NCI-H460 (cell line): ENCODE measurements around the gene ARL8B. TPM values are rescaled to one million over a fixed set of nuclear protein-coding genes. Genes with fewer than 3 reads are reported as not detected.
"Not testable (repeated sequence)": the region's sequence is repeated elsewhere in the genome, so short reads cannot be mapped to it uniquely, and the experiment has no call there.

Experiments
- DNase-seq: peaks from one replicate; pipeline ENCODE4 v3.0.0-alpha.2; 2016; ENCODE audit warnings: low read depth; ENCODE audit errors: extremely low read depth
- polyA plus RNA-seq: library from polyadenylated mRNA; depleted of rRNA; stranded (reverse); fragments of >200 nt; gene quantifications from 2 replicates; pipeline ENCODE4 v1.2.3, GENCODE V29; 2014; cell fraction: nucleus; rRNA removed
- total RNA-seq: library from RNA; depleted of rRNA; stranded (reverse); fragments of >200 nt; shearing (Covaris generic); gene quantifications from 2 replicates; pipeline ENCODE4 v1.2.3, GENCODE V29; 2014; rRNA removed

The ARL8B gene
- 37.0 and 37.4 TPM in 2 replicates for total RNA-seq
- 28.7 and 29.6 TPM in 2 replicates for polyA plus RNA-seq

DNA sequence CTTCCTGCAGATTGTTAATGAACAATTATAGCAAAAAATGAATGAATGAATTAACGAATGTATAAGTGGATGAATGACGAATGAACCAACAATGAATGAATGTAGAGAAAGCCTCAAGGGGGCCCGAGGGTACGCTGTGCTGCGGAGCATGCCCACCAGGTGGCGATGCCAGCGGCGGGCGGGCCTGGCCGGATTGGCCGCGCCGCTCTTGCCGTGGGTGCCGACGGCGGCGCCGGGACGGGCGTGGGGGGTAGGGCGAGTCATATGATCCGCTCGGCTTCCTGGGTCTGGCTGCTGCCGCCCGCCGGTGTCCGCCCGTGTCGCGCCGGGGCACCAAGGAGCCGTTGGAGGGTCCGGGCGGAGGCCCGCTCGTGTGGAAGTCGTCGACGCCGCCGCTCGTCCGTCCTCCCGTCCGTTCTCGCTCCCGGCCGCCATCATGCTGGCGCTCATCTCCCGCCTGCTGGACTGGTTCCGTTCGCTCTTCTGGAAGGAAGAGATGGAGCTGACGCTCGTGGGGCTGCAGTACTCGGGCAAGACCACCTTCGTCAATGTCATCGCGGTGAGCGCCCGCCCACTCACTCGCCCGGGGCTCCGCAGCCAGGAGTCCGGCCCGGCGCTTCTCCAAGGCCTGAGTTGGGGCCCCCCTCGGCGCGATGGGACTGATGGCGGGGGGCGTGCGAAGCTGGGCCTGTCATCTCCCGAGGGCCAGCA lies at the start of gene ARL8B:
Gene ARL8B (plus strand): TSS at position 263 of the 711 bp plus-strand sequence. CDS start 174 bp downstream, at position 437.
- DNase-seq: peak; percentile 72

GRCh38 chr3:5073374-5074085 lies 48.6 kb upstream of the ARL8B start:
- DNase-seq: no peak

GRCh38 chr3:5078151-5078550 lies 43.9 kb upstream of the ARL8B start:
- no peak for DNase-seq

DNA sequence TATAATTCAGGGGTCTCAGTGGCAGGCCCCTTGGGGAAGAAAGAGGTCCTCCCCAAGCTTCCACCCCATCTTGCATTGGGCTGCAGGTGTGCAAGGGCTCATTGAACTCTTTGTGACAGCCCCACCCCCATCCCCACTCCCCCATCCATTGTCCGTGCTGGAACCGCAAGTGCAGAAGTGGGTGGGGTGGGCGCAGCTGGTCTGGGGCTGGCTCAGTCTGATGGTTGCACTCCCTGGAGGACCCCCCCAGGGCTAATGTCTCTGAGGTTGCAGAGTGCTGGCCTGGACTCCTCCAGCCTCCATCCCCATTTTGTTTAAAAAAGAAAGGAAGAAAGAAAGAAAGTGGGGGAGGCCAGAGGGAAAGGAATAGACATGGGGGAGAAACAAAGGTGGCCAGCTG lies 42.3 kb upstream of the ARL8B start:
- DNase-seq: no peak

DNA sequence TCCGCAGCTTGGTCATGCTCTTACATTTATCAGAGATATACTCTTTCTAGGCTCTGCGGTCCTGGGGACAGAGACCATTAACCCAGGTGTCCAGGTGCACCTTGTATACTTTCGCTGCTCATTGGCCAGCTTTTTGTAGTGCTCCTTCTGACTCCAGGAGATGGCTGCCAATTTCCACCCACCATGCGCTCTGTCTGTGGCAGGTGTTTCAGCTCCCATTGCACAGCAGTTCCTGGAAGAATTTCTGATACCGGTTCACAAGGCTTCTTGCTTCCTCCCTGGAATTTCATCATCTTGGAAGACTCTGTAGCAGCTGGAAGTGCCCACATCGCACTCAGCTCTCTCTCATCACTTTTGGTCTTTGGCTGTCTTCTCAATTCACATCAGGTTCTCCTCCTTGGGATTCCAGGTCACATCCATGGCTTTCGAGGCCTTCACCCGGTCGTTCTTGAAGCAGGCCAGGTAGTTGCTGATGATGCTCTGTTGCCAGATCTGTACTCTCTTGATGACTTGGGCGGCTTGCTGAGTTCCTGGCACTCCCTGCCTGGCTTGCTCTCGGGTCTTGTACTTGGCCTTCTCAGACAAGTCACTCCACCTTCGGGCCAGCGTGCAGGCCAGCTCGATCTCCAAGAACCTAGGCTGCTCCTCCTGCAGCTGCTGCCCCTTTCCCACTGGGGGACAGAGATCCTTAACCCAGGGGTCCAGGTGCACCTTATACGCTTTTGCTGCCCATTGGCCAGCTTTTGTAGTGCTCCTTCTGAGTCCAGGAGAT lies 41.1 kb upstream of the ARL8B start:
- DNase-seq: no peak

DNA sequence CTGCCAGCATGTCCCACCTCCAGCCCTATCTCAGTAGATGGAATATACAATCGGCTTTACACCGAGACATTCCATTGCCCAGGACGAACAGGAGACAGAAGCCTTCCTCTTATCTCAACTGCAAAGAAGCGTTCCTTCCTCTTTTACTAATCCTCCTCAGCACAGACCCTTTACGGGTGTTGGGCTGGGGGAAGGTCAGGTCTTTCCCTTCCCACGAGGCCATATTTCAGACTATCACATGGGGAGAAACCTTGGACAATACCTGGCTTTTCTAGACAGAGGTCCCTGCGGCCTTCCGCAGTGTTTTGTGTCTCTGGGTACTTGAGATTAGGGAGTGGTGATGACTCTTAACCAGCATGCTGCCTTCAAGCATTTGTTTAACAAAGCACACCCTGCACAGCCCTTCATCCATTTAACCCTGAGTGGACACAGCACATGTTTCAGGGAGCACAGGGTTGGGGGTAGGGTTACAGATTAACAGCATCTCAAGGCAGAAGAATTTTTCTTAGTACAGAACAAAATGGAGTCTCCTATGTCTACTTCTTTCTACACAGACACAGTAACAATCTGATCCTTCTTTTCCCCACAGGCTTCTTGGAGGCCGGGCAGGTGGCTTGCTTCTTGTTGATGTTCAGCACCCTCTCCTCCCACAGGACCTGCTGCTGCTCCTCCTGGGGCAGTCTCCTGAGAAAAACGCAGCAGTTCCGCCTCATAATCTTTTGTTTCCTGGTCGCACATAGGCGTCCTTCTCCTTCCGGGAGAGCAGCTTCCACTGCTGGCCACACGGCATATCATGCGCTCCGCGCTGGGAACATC lies 39.9 kb upstream of the ARL8B start:
- DNase-seq: not testable (repeated sequence)

DNA sequence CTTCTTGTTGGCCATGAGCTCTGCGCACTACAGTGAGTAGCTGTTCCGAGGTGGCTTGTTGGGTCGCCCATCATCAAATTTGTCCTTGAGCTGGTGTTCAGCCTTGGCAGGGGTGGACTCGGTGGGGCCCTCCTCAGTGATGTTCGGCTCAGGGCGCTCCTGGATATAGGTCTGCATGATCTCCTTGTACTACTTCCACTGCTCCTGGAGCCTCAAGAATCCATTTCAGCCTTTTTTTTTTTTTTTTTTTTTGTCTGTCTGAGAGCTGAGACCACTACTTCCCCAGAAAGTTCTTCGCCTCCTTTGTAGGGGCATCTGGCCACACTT lies 39.3 kb upstream of the ARL8B start:
- DNase-seq: no peak

- no peak for DNase-seq
Measured at GRCh38 chr3:5084224-5084623, 37.9 kb upstream of the ARL8B start.

- no peak for DNase-seq
Measured at GRCh38 chr3:5086708-5087107, 35.4 kb upstream of the ARL8B start.

DNA sequence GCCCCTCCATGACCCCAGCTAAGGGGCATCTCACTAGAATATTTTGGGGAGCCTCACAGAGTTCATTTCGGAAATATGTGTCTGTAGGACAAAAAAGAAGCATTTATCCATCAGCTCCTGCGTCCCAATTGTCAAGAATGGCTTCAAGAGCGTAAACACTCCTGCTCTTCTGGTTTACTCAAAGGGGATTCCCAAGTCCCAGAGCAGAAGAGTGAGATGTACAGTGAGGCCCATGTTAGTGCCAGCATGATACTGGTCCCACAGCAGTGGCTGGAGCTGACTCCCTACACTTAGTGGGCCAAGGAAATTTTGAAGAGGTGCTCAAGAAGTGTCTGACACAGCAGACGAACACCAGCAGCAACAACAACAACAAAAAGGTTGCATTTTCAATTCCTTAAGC lies 34.9 kb upstream of the ARL8B start:
- no peak for DNase-seq

DNA sequence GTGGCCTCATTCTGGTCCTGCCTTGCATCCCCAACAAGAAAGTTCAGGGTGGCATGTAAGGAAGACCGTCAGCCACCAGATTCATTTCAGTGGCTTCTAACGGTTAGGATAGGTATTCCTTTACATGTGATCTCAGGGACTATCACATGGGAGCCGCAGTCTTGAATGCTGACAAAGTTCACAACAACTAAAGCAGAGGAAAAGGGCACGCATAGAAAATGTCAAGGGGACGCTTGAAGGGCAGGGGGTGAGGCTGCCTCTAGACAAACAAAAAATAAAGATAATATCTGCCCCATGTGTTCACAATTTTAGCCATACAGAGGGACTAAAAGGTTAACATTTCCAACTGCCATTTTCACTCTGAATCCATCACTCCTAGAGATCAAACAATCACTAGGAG lies 31.9 kb upstream of the ARL8B start:
- DNase-seq: no peak

- DNase-seq: no peak
Measured at GRCh38 chr3:5092018-5092417, 30.1 kb upstream of the ARL8B start.

GRCh38 chr3:5093731-5094130 lies 28.4 kb upstream of the ARL8B start:
- DNase-seq: no peak

DNA sequence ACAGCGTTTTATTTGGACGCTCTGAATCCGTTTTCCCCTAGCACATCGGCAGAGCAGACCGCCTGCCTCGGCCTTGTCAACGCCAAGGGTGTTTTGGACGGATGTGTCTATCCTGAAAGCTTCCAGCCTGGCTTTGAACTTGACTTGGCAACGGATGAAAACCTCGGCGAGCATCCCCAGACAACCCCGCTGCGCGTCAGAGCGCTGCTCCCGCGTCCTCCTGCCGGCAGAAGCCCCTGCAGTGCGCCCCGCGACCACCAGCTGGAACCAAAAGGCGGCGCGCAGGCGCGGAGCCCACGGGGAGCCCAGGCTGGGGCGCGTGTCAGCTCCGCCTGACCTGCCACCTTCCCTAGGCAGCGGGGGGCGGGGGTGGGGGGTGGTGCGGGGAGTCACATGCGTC lies 26.2 kb upstream of the ARL8B start:
- no peak for DNase-seq

- no peak for DNase-seq
Measured at GRCh38 chr3:5096336-5097008, 25.6 kb upstream of the ARL8B start.

DNA sequence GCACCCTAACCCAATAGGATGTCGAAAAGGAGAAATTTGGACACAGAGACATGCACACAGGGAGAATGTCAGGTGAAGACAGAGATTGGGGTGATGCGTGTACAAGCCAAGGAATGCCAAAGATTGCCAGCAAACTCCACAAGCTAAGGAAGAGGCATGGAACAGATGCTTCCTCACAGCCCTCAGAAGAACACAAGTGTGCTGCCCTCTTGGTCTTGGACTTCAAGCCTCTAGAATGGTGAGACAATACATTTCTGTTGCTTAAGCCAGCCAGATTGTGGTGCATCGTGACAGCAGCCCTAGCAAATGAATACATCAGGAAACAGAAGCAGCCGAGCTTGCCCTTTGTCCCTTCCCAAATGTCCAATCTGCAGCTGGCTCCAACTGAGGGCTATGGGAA lies 23.7 kb upstream of the ARL8B start:
- no peak for DNase-seq

DNA sequence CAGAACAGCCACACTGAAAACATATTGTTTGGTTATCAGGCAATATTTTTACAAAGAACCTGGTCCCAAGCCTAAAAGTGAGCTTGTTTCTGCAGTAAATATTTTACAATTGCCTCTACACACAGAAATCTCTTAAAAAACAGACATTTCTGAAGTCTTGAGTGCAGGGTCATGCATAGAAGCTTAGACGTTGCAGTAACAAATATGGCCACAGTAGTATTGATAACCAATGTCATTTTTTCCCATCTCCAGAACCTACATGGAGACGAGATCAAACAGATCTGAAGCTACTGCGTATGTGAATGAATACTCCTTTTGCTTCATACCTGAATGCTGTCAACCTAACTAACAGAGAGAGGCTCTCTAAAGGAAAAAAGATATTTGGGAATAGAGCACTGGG lies 19.6 kb upstream of the ARL8B start:
- DNase-seq: no peak

DNA sequence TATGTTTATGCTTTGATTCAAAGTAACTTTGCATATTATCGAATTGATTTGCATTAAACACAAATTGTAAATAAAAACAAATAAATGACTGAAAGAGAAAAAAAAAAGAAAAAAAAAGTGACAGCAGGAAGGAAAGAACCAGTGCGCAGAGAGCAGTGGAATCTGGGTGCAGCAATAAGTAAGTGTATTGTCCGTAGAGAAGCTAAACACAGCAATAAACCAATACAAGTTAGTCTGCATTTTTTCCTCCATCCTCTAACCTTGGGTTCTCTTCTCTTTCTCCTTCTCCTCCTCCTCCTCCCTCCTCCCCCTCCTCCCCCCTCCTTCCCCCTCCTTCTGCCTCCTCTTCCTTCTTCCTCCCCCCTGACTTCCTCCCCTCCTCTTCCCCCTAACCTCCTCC lies 18.3 kb upstream of the ARL8B start:
- no peak for DNase-seq

GRCh38 chr3:5105050-5105449 lies 17.0 kb upstream of the ARL8B start:
- no peak for DNase-seq

DNA sequence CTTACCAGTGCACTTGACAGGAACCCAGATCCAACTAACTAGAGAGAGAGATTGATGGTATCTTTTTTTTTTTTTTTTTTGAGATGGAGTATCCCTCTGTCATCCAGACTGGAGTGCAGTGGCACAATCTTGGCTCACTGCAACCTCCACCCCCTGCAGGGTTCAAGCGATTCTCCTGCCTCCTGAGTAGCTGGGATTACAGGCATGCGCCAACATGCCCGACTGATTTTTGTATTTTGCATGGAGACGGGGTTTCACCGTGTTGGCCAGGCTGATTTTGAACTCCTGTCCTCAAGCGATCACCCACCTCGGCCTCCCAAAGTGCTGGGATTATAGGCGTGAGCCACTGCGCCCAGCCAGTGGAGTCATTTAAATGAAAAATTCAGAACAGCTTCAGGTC lies 15.7 kb upstream of the ARL8B start:
- not testable (repeated sequence) for DNase-seq
